Calu3 (cell line): ENCODE results near the gene FXYD4. TPM values are rescaled to one million over a fixed set of nuclear protein-coding genes. Genes with fewer than 3 reads are reported as not detected.
"Not testable (repeated sequence)": the region's sequence is repeated elsewhere in the genome, so short reads cannot be mapped to it uniquely, and the experiment has no call there.

Experiments used
- BruUV-seq: library from RNA; stranded (reverse); fragments of 400-500 nt; replicated peaks from 2 replicates; lab custom pipeline; 2021; lab: Mats Ljungman, UMichigan
- CTCF ChIA-PET: fragments of 300-600 bp; sonication (Branson Sonifier 250); formaldehyde crosslinking; loops from one replicate; lab custom pipeline; 2022; ENCODE audit warnings: antibody characterized with exemption; lab: Charles Lee
- DNase-seq: peaks from one replicate; pipeline ENCODE4 v3.0.0; 2022
- H3K27ac Mint-ChIP-seq: one replicate; pipeline ENCODE4 v1.8.0; 2022; ENCODE audit warnings: mixed read lengths; ENCODE audit not compliant: unreplicated experiment
- H3K27me3 Mint-ChIP-seq: one replicate; pipeline ENCODE4 v1.8.0; 2022; ENCODE audit warnings: mixed read lengths; ENCODE audit not compliant: unreplicated experiment
- H3K36me3 Mint-ChIP-seq: one replicate; pipeline ENCODE4 v1.8.0; 2022; ENCODE audit warnings: mild to moderate bottlenecking, moderate library complexity, mixed read lengths; ENCODE audit not compliant: insufficient read depth, unreplicated experiment
- H3K4me1 Mint-ChIP-seq: one replicate; pipeline ENCODE4 v1.8.0; 2022; ENCODE audit warnings: mild to moderate bottlenecking, low read depth, mixed read lengths; ENCODE audit not compliant: unreplicated experiment
- H3K4me3 Mint-ChIP-seq: one replicate; pipeline ENCODE4 v1.8.0; 2022; ENCODE audit warnings: mild to moderate bottlenecking, low read depth, moderate library complexity, mixed read lengths; ENCODE audit not compliant: unreplicated experiment
- H3K9me3 Mint-ChIP-seq: one replicate; pipeline ENCODE4 v1.8.0; 2022; ENCODE audit warnings: low read depth, mixed read lengths; ENCODE audit not compliant: unreplicated experiment
- CTCF ChIP-seq: fragments of 200-600 bp; IDR thresholded peaks from one replicate; pipeline ENCODE4 v1.8.0; 2022; ENCODE audit warnings: antibody characterized with exemption; ENCODE audit not compliant: unreplicated experiment
- intact Hi-C: fragments of 100-400 bp; cut with micrococcal nuclease; formaldehyde crosslinking; loops from one replicate; pipeline ENCODE4 v1.10.0; 2022; ENCODE audit not compliant: unreplicated experiment
- total RNA-seq: library from RNA; stranded (reverse); gene quantifications from 2 replicates; pipeline ENCODE4 v1.2.3, GENCODE V29; 2022

FXYD4 gene
- total RNA-seq, 1 experiment from 2014 or later = not detected

GRCh38 chr10:43324876-43325275 lies 46.6 kb upstream of the FXYD4 start:
- H3K36me3 Mint-ChIP-seq = peaks cover 11% of the 10 kb centered on the region
- no peaks in the 10 kb centered on the region for H3K9me3 Mint-ChIP-seq
- BruUV-seq = no TSS peak
- no peaks in the 10 kb centered on the region for H3K27me3 Mint-ChIP-seq
- peaks cover 37% of the 10 kb centered on the region for H3K4me1 Mint-ChIP-seq
- TF ChIP-seq CTCF = no peak
- DNase-seq = no peak
- no peak overlapping the region for H3K27ac Mint-ChIP-seq
- intact Hi-C loops = no loop called here
- CTCF ChIA-PET = interaction anchor here (0.9 to 1.9 kb wide), 2 partner anchors 12 to 16 kb away, joined by 3 to 4 read pairs; no protein-coding TSS in a partner anchor
- no peak overlapping the region for H3K4me3 Mint-ChIP-seq

- Mint-ChIP-seq H3K4me1 (peaks cover 36% of the 10 kb centered on the region), H3K4me3 (no peak overlapping the region), H3K27me3 (no peaks in the 10 kb centered on the region), H3K27ac (no peak overlapping the region), H3K9me3 (no peaks in the 10 kb centered on the region), H3K36me3 (peaks cover 7% of the 10 kb centered on the region)
- CTCF ChIA-PET = interaction anchor here (0.5 kb wide), 1 partner anchor 78 kb away, joined by 5 read pairs; no protein-coding TSS in a partner anchor
- BruUV-seq = no TSS peak
- intact Hi-C loops = no loop called here
- DNase-seq = no peak
- no peak for TF ChIP-seq CTCF
Observed at GRCh38 chr10:43327171-43327570, 44.3 kb upstream of the FXYD4 start.

- intact Hi-C loops = no loop called here
- Mint-ChIP-seq H3K27me3 (no peaks in the 10 kb centered on the region), H3K9me3 (no peaks in the 10 kb centered on the region), H3K4me1 (peaks cover 29% of the 10 kb centered on the region), H3K27ac (no peak overlapping the region), H3K36me3 (no peaks in the 10 kb centered on the region), H3K4me3 (no peak overlapping the region)
- no TSS peak for BruUV-seq
- DNase-seq = no peak
- CTCF ChIA-PET = no interaction called here
- no peak for TF ChIP-seq CTCF
Observed at GRCh38 chr10:43327986-43328385, 43.5 kb upstream of the FXYD4 start.

GRCh38 chr10:43328810-43329209 lies 42.6 kb upstream of the FXYD4 start:
- H3K4me1 Mint-ChIP-seq = peaks cover 23% of the 10 kb centered on the region
- CTCF ChIA-PET, H3K36me3 Mint-ChIP-seq, H3K4me3 Mint-ChIP-seq, BruUV-seq, H3K27ac Mint-ChIP-seq, H3K9me3 Mint-ChIP-seq, DNase-seq, H3K27me3 Mint-ChIP-seq, intact Hi-C loops: not testable (repeated sequence)

- intact Hi-C loops, BruUV-seq, DNase-seq, H3K27ac Mint-ChIP-seq, H3K36me3 Mint-ChIP-seq, CTCF ChIA-PET, H3K4me3 Mint-ChIP-seq, H3K27me3 Mint-ChIP-seq, H3K9me3 Mint-ChIP-seq: not testable (repeated sequence)
- H3K4me1 Mint-ChIP-seq = peaks cover 23% of the 10 kb centered on the region
Observed at GRCh38 chr10:43329246-43329885, 42.1 kb upstream of the FXYD4 start.

GRCh38 chr10:43330049-43330823 lies 41.2 kb upstream of the FXYD4 start:
- BruUV-seq, CTCF ChIA-PET, H3K27me3 Mint-ChIP-seq, H3K27ac Mint-ChIP-seq, H3K4me3 Mint-ChIP-seq, DNase-seq, H3K9me3 Mint-ChIP-seq, H3K36me3 Mint-ChIP-seq, intact Hi-C loops: not testable (repeated sequence)
- H3K4me1 Mint-ChIP-seq = peaks cover 23% of the 10 kb centered on the region

GRCh38 chr10:43330824-43331127 lies 40.7 kb upstream of the FXYD4 start:
- intact Hi-C loops, BruUV-seq, H3K27ac Mint-ChIP-seq, H3K4me3 Mint-ChIP-seq, H3K36me3 Mint-ChIP-seq, CTCF ChIA-PET, H3K9me3 Mint-ChIP-seq, H3K27me3 Mint-ChIP-seq, DNase-seq: not testable (repeated sequence)
- peaks cover 23% of the 10 kb centered on the region for H3K4me1 Mint-ChIP-seq
